ENCODE measurements around the gene C22orf15. TPM values are rescaled to one million over a fixed set of nuclear protein-coding genes. Genes with fewer than 3 reads are reported as not detected.
A peak's percentile ranks its signal among the peaks of the same experiment; 100 is the strongest.

Gene C22orf15
- total and polyA plus RNA-seq, 2 of the 8 experiments (the other 6 are each of a cell fraction or from before 2014, with no cell fraction given), result 4.2 to 4.9 TPM

DNA sequence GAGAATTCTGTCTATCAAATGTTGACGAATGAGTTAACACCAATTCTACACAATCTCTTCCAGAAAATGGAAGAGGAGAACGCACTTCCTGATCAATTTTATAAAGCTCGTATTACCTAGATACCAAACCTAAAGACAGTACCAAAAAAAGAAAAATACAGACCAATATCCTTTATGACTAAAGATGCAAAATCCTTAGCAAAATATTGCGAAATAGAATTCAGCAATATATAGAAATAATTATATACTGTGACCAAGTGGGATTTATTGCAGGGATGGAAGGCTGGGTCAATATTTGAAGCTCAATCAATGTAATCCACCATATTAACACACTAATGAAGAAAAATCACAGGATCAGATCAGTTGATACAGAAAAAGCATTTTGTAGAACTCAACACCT, 49.6 kb downstream of the C22orf15 start:
- H3K9ac ChIP-seq (replicated peaks in 1 of 4; ENCODE audit: extremely low read depth in 1 of 4, low read depth in 3 of 4, low read length in 3 of 4), result no peak overlapping the region
- no peak overlapping the region for H4K5ac ChIP-seq (ENCODE audit: insufficient read length, low read depth, low read length)
- peaks cover 5 to 37% (median 20%) of the 10 kb centered on the region in 4 experiments; a peak in 6 of 8 replicates for H3K36me3 ChIP-seq (ENCODE audit: control insufficient read depth in 2 of 4, insufficient read depth in 4 of 4, low read length in 3 of 4)
- H2AFZ ChIP-seq (ENCODE audit: low read length), result no peak overlapping the region
- DNase-seq (ENCODE audit: low read depth in 1 of 2, low spot score in 2 of 2) (no peak), FAIRE-seq (no peak)
- no peak overlapping the region for H2BK15ac ChIP-seq (ENCODE audit: low read length)
- no peak overlapping the region for H3K18ac ChIP-seq (ENCODE audit: extremely low read depth, low read length)
- H3K56ac ChIP-seq (replicated peaks; ENCODE audit: insufficient read length, low read depth, low read length), result no peak overlapping the region
- no peak overlapping the region for H3K4me2 ChIP-seq (ENCODE audit: insufficient read depth in 1 of 2, low read depth in 2 of 2, low read length in 2 of 2)
- H2BK5ac ChIP-seq (ENCODE audit: low read depth, low read length), result no peak overlapping the region
- no peaks in the 10 kb centered on the region for H3K23me2 ChIP-seq (ENCODE audit: low read depth, low read length)
- H2BK120ac ChIP-seq (replicated peaks; ENCODE audit: low read depth, low read length), result no peak overlapping the region
- CTCF ChIA-PET (ENCODE audit: partially characterized antibody), result interaction anchor here (0.9 to 2.0 kb wide), 3 partner anchors 13 to 76 kb away, joined by 3 to 6 read pairs (median 3); no protein-coding TSS in a partner anchor
- no peaks in the 10 kb centered on the region for H3K79me1 ChIP-seq (ENCODE audit: low read depth, low read length)
- no peak overlapping the region for H3K4ac ChIP-seq (replicated peaks; ENCODE audit: insufficient read length, low read depth, low read length)
- 92% methylated on average over 4 of the region's 4 CpGs; no CpG with 5 or more reads in 1 of the 2 experiments for WGBS, 2 experiments (ENCODE audit: extremely low coverage in 1 of 2, insufficient coverage in 1 of 2, insufficient read length in 1 of 2, insufficient replicate concordance in 2 of 2, low coverage in 1 of 2, low lambda C conversion rate in 2 of 2, missing lambda C conversion rate in 1 of 2)
- H3K4me3 ChIP-seq (ENCODE audit: extremely low read depth in 1 of 4, insufficient read depth in 2 of 4, low read depth in 3 of 4, low read length in 4 of 4), result no peak overlapping the region
- H4K91ac ChIP-seq (replicated peaks; ENCODE audit: insufficient read length, low read length), result no peak overlapping the region
- no peak overlapping the region for H3K14ac ChIP-seq (ENCODE audit: insufficient read length)
- no peaks in the 10 kb centered on the region for H3K27me3 ChIP-seq (replicated peaks in 1 of 4; ENCODE audit: control insufficient read depth in 3 of 4, extremely low read depth in 1 of 4, insufficient read depth in 3 of 4, low read length in 3 of 4)
- H3K9me3 ChIP-seq (ENCODE audit: insufficient read depth in 2 of 2, low read depth in 1 of 2, low read length in 1 of 2), result no peaks in the 10 kb centered on the region
- TF ChIP-seq RFX5 (IDR thresholded peaks at IDR 0.05; ENCODE audit: borderline replicate concordance, low read depth, low read length) (no peak), CEBPB (IDR thresholded peaks at IDR 0.05; ENCODE audit: low read depth, low read length) (peak; percentile 51; the same call in 1 of the 2 replicates)
- H3K27ac ChIP-seq (ENCODE audit: low read depth, low read length), result no peak overlapping the region
- no peak overlapping the region for H2BK20ac ChIP-seq (ENCODE audit: low read length)
- H3K4me1 ChIP-seq (replicated peaks in 1 of 4; ENCODE audit: control insufficient read depth in 3 of 4, insufficient read depth in 4 of 4, low read length in 3 of 4), result no peaks in the 10 kb centered on the region
- H2AK5ac ChIP-seq (ENCODE audit: low read depth, low read length), result no peak overlapping the region
- no peak overlapping the region for H4K8ac ChIP-seq (ENCODE audit: extremely low read depth, insufficient read depth, low read length)
- no peaks in the 10 kb centered on the region for H4K20me1 ChIP-seq (replicated peaks in 1 of 2; ENCODE audit: control insufficient read depth in 1 of 2, insufficient read depth in 2 of 2, low read length in 2 of 2)
- no peak overlapping the region for H3K23ac ChIP-seq (ENCODE audit: insufficient read length)
- H2BK12ac ChIP-seq (ENCODE audit: low read depth, low read length), result no peak overlapping the region
- POLR2A ChIA-PET (ENCODE audit: partially characterized antibody), result interaction anchor here (0.8 to 2.5 kb wide), 3 partner anchors 9 to 20 kb away, joined by 3 to 8 read pairs (median 3); no protein-coding TSS in a partner anchor
- no peaks in the 10 kb centered on the region for H3K79me2 ChIP-seq (ENCODE audit: control insufficient read depth in 1 of 2, insufficient read depth in 2 of 2, low read length in 2 of 2)

Other genes starting within 250 kb of the C22orf15 start
- gene IGLL1, start 182.7 kb upstream of the C22orf15 start, total RNA-seq (2021; fragmentation: NEBNext Ultra II Directional; extraction: Animal tissue kit (Norgen Biotek cat#: 25700)), result not detected in 2 replicates
- not detected in 2 replicates for gene IGLL1, start 182.7 kb upstream of the C22orf15 start, polyA plus RNA-seq (2011; rRNA removed)
- 0.28 TPM in 1 of 2 replicates, not detected in the other for gene DRICH1, start 130.7 kb upstream of the C22orf15 start, total RNA-seq (2021; fragmentation: NEBNext Ultra II Directional; extraction: Animal tissue kit (Norgen Biotek cat#: 25700))
- gene DRICH1, start 130.7 kb upstream of the C22orf15 start, polyA plus RNA-seq (2011; rRNA removed), result 0.19 and 0.21 TPM in 2 replicates
- not detected in 2 replicates for gene RGL4, start 72.0 kb upstream of the C22orf15 start, total RNA-seq (2021; fragmentation: NEBNext Ultra II Directional; extraction: Animal tissue kit (Norgen Biotek cat#: 25700))
- gene RGL4, start 72.0 kb upstream of the C22orf15 start, polyA plus RNA-seq (2011; rRNA removed), result not detected in 2 replicates
- 2.6 and 3.2 TPM in 2 replicates for gene ZNF70, start 11.9 kb upstream of the C22orf15 start, total RNA-seq (2021; fragmentation: NEBNext Ultra II Directional; extraction: Animal tissue kit (Norgen Biotek cat#: 25700))
- 1.1 and 1.2 TPM in 2 replicates for gene ZNF70, start 11.9 kb upstream of the C22orf15 start, polyA plus RNA-seq (2011; rRNA removed)
- 0.52 and 0.77 TPM in 2 replicates for gene VPREB3, start 8.6 kb upstream of the C22orf15 start, total RNA-seq (2021; fragmentation: NEBNext Ultra II Directional; extraction: Animal tissue kit (Norgen Biotek cat#: 25700))
- 4.0 and 4.6 TPM in 2 replicates for gene VPREB3, start 8.6 kb upstream of the C22orf15 start, polyA plus RNA-seq (2011; rRNA removed)
- gene CHCHD10, start 5.0 kb downstream of the C22orf15 start, total RNA-seq (2021; fragmentation: NEBNext Ultra II Directional; extraction: Animal tissue kit (Norgen Biotek cat#: 25700)), result 94.5 and 104 TPM in 2 replicates
- gene CHCHD10, start 5.0 kb downstream of the C22orf15 start, polyA plus RNA-seq (2011; rRNA removed), result 58.3 and 109 TPM in 2 replicates
- 9.6 and 10.2 TPM in 2 replicates for gene MMP11, start 9.9 kb downstream of the C22orf15 start, total RNA-seq (2021; fragmentation: NEBNext Ultra II Directional; extraction: Animal tissue kit (Norgen Biotek cat#: 25700))
- 18.3 and 29.7 TPM in 2 replicates for gene MMP11, start 9.9 kb downstream of the C22orf15 start, polyA plus RNA-seq (2011; rRNA removed)
- gene SMARCB1, start 24.0 kb downstream of the C22orf15 start, total RNA-seq (2021; fragmentation: NEBNext Ultra II Directional; extraction: Animal tissue kit (Norgen Biotek cat#: 25700)), result 116 and 124 TPM in 2 replicates
- gene SMARCB1, start 24.0 kb downstream of the C22orf15 start, polyA plus RNA-seq (2011; rRNA removed), result 145 and 158 TPM in 2 replicates
- 8.7 and 9.9 TPM in 2 replicates for gene DERL3, start 76.0 kb downstream of the C22orf15 start, total RNA-seq (2021; fragmentation: NEBNext Ultra II Directional; extraction: Animal tissue kit (Norgen Biotek cat#: 25700))
- gene DERL3, start 76.0 kb downstream of the C22orf15 start, polyA plus RNA-seq (2011; rRNA removed), result 19.5 and 27.8 TPM in 2 replicates
- 12.5 and 13.2 TPM in 2 replicates for gene SLC2A11, start 94.9 kb downstream of the C22orf15 start, total RNA-seq (2021; fragmentation: NEBNext Ultra II Directional; extraction: Animal tissue kit (Norgen Biotek cat#: 25700))
- 9.1 and 10.7 TPM in 2 replicates for gene SLC2A11, start 94.9 kb downstream of the C22orf15 start, polyA plus RNA-seq (2011; rRNA removed)
- 1,082 and 1,119 TPM in 2 replicates for gene MIF, start 131.4 kb downstream of the C22orf15 start, total RNA-seq (2021; fragmentation: NEBNext Ultra II Directional; extraction: Animal tissue kit (Norgen Biotek cat#: 25700))
- 1,870 and 2,008 TPM in 2 replicates for gene MIF, start 131.4 kb downstream of the C22orf15 start, polyA plus RNA-seq (2011; rRNA removed)
- gene GSTT2B, start 198.2 kb downstream of the C22orf15 start, total RNA-seq (2021; fragmentation: NEBNext Ultra II Directional; extraction: Animal tissue kit (Norgen Biotek cat#: 25700)), result 4.7 and 6.3 TPM in 2 replicates
- 13.3 and 13.5 TPM in 2 replicates for gene GSTT2B, start 198.2 kb downstream of the C22orf15 start, polyA plus RNA-seq (2011; rRNA removed)
- 1.7 and 2.1 TPM in 2 replicates for gene DDTL, start 203.9 kb downstream of the C22orf15 start, total RNA-seq (2021; fragmentation: NEBNext Ultra II Directional; extraction: Animal tissue kit (Norgen Biotek cat#: 25700))
- gene DDTL, start 203.9 kb downstream of the C22orf15 start, polyA plus RNA-seq (2011; rRNA removed), result 2.2 and 3.1 TPM in 2 replicates
- gene DDT, start 211.5 kb downstream of the C22orf15 start, total RNA-seq (2021; fragmentation: NEBNext Ultra II Directional; extraction: Animal tissue kit (Norgen Biotek cat#: 25700)), result 106 and 110 TPM in 2 replicates
- 336 and 341 TPM in 2 replicates for gene DDT, start 211.5 kb downstream of the C22orf15 start, polyA plus RNA-seq (2011; rRNA removed)
- gene GSTT2, start 217.1 kb downstream of the C22orf15 start, total RNA-seq (2021; fragmentation: NEBNext Ultra II Directional; extraction: Animal tissue kit (Norgen Biotek cat#: 25700)), result 1.1 and 1.9 TPM in 2 replicates
- gene GSTT2, start 217.1 kb downstream of the C22orf15 start, polyA plus RNA-seq (2011; rRNA removed), result 1.2 and 1.5 TPM in 2 replicates
- not detected in 2 replicates for gene GSTT4, start 242.5 kb downstream of the C22orf15 start, total RNA-seq (2021; fragmentation: NEBNext Ultra II Directional; extraction: Animal tissue kit (Norgen Biotek cat#: 25700))
- 0.08 and 0.14 TPM in 2 replicates for gene GSTT4, start 242.5 kb downstream of the C22orf15 start, polyA plus RNA-seq (2011; rRNA removed)
- gene CABIN1, start 248.3 kb downstream of the C22orf15 start, total RNA-seq (2021; fragmentation: NEBNext Ultra II Directional; extraction: Animal tissue kit (Norgen Biotek cat#: 25700)), result 62.6 and 62.9 TPM in 2 replicates
- 14.1 and 25.5 TPM in 2 replicates for gene CABIN1, start 248.3 kb downstream of the C22orf15 start, polyA plus RNA-seq (2011; rRNA removed)

Data from H1 (cell line).